ENCODE results near the gene GATA3.

GATA3 gene

GRCh38 chr10:8105932-8106331 is 51.4 kb downstream of the GATA3 start:
- DNase-seq, result no peak

DNA sequence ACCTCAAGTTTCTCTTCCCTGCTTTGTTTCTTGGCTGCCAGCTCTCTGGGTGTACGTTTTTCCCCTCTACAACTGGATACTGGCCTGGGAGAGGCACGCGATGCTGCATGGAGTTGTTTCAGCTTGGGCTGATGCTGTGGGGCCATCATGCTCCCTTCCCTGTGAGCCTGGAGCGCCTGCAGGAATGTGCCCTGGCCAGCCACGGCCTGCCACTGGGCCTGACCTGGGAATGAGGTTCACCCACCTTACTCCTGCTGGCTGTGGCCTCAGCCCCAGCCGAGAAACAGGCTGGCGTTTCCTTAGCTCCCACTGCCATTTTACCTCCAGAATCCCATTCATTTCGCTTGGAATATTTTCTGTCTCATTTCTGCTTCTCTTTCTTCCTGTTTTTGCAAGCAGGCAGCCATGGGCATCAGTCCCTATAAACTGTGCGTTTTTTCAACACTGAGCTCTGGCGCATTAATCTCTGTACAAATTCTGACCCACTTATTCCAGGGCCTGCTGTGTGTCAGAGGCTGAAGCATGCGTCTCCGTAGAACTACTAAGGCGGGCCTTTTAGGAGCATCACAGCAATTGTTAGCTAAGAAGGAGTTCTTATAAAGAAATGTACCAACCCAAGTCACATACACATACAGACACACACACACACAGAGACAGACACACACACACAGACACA is 57.9 kb downstream of the GATA3 start:
- no peak for DNase-seq

DNA sequence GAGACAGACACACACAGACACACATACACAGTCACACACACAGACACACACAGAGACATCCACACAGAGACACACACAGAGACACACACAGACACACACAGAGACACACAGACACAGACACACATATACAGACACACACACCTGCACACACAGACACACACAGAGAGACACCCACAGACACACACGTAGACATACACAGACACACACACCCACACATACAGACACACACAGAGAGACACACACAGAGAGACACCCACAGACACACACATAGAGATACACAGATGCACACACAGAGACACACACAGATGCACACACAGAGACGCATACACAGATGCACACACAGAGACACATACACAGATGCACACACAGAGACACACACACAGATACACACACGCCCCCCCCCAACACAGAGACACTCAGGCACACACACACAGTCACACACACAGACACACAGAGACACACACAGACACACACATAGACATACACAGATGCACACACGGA is 58.5 kb downstream of the GATA3 start:
- DNase-seq, result no peak

- no peak for DNase-seq
These were observed 59.1 kb downstream of the GATA3 start for GRCh38 chr10:8113616-8114015.

DNA sequence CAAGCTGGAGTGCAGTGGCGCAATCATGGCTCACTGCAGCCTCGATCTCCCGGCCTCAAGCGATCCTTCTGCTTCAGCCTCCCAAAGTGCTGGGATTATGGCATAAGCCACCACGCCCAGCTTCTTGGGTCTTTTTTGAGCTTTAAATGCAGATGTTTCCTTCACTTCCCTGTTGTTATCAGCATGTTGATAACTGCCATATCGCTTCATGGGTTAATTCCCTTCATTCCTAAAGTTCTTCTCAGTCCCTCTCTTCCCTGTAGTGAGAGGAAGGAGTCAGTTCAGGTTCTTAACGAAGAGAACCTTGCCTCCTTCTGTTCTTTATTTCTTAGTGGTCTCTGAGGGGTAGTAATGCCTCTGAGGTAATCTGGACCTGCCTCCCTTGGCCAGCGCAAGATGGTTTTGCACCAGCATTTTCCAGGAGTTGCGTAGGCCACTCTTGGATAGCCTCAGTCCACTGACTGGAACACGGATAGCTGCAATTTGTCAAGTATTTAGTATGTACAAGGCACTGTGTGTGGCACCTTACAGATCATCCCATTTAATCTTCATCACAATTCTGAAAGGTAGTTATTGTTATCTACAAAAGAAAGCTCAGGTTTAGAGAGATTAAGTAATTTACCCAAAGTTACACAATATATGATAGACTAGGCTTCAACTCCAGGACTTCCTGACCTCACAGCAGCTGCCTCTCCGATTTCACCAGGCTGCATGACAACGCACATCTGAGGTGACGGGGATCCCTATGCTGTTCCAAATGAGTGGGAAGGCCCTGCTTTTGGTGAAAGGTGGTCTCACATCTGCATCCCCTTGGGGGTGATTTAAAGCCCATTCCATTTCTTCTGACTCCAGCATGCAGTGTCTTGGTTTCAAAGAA is 60.5 kb downstream of the GATA3 start:
- no peak for DNase-seq

DNA sequence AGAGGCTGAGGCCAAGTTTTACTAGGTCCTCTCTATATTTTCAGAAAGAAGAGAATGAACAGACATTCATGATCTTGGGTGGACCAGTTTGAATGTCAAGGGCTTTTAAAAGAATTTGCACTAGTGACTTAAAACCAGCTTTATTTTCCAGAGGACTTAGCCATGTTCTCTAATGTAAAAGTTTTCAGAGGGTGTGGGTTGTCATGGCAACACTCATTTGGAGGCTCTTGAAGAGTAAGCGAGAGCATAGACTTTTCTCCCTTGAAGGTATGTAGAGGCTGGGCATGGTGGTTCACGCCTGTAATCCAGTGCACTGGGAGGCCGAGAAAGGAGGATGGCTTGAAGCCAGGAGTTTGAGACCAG is 61.1 kb downstream of the GATA3 start:
- DNase-seq, result no peak

DNA sequence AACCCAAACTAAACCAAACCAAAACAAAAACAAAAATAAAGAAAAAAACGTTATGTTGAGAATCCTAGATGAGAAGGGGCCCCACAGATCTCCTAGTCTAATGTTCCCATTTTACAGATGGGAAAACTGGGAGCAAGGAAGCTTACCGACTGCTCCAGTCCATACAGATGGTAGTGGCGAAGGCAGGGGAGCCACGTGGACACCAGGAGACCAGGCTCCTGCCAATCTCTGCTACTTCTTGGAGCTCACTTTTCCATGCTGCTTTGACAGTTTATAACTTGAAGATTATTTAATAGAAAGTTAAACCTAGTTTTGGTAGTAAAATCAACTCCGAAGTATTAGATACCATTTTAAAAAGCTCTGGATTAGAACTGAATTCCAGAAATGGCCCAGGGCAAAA is 62.0 kb downstream of the GATA3 start:
- no peak for DNase-seq

DNA sequence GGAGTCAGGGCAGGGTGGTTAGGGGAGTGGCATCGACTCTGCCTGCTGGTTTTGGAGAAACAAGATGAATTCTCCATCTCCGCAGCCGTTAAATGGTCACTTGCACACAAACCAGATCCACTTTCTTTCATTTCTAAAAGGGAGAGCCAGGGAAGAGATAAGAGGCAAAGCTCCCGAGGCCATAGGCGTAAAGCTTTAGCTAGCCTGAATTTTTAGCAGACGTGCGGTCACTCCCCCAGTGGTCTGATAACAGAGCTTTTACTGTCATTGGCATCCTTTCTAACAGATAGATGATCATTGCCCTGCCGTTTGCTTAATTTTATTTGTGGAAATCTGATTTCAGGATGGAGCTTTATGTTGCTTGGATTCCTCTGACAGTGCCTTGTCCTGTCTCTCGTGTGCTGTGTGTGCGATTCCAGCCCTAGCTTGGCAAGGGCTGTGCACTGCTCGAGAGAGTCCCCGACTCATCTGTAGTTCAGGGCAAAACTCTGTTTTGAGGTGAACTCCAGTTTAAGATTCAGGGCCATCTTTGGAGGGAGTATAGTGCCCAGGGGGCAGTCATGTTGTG is 62.5 kb downstream of the GATA3 start:
- DNase-seq, result no peak

DNA sequence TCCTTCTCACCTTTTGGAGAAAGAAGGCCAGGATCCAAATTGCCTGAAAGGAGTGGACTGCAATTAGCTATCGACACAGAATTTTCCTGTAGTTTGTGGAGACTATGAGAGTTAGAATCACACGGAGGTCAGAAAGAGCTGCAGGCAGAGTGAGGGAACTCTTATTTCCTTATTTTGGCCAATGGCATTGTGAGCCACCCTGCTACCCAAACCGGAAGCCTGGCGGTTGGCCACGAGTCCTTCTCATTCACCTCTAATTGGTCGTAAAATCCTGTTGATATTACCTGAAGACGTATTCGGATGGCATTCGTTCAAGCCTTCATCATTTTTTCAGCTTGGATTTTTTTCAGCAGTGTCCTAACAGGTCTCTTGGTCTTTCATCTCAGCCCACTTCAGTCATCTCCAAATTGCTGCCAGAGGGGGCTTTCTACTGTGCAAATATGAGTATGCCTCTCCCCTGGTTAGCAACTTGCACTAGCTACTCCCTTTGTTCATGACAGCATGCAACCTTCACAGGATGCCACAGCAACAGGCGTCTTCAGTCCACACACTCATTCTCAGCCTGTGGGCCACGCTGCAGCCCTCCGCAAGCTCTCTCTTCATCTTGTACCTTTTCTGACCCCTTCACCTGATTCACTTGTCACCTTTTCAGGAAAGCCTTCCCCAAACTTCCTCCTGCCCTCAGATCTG is 66.9 kb downstream of the GATA3 start:
- DNase-seq, result no peak

GRCh38 chr10:8122611-8123369 is 68.3 kb downstream of the GATA3 start:
- no peak for DNase-seq

DNA sequence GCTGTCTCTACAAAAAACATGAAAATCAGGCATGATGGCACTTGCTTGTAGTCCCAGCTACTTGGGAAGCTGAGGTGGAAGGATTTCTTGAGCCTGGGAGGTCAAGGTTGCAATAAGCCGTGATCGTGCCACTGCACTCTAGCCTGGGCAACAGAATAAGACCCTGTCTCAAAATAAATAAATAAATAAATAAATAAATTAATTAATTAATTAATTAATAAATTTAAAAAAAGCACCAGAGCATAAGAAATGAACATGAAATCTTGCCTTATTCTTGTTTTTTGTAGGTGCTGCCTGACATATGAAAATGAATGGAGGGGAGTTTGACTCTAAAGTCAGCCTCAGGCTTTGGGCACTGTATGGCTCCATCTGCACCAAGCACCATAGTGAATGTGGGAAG is 69.9 kb downstream of the GATA3 start:
- DNase-seq, result no peak

Measured in NCI-H1417 treated with DMSO at 0.1 percent for 48 hours (cell line).